Hypothalamus (tissue), 51 donors: Measurements from ENCODE around the gene METTL8.

Experiments
- DNase-seq, 51 donors: peaks; one replicate each; lab custom pipeline; 2025; lab: John Stamatoyannopoulos, UW

The METTL8 gene

DNA sequence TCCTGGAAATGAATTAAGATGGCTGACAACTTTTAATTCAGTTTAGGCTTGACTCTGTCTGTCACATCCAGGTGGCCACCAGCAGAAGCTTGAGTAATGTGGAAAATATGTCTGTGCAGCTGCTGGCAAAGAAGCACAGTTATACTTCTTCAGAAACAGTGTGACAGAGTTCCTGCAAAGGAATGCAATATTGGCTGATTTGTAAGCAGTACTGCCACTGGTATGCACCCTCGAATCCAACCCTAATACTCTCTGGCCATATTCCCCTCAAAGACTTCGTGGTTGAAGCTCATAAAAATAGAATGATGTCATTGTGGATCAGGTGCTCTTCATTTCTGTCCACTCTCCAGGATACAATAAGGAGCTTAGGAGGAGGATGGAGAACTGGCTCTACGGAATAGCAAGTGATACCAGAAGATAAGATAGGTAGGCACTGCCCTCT is 86.2 kb downstream of the METTL8 start:
- DNase-seq: no peak

DNA sequence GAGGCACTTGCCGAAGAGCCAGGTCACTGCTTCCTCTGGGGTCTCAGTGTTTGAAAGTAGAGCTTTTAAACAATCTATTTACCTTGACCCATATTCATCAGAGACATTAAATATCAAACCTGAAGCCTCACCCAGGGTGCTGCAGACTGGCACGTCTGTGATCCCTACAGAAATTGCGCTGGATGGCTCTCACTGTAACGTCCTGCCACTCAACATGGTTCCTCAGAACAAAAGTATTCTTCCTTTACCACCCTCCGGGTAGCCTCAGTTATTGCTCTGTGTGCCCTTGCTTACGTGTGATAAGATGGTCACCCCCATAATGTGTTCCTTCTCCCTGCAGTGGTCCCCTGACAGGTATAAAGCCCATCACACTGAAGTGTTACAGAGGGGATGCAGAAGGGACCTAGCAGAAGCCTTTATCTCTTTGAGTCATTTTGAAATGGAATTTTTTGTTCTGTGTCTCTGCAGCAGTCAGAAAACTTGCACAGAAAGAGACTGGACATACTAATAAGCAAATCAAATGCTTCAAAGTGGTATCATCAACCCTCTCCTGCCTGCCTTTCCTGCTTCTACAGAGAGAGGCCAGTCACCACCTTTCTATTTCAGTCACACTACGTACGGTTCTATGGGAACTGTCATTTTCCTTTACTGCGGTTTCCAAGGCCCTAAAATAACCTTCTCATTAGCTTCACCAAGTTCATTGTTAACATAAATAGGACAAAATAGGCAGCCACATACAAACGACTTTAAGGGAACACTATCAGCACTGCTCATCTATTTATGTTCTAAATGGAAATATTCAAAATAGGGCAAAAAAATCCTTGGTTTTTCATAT is 86.8 kb downstream of the METTL8 start:
- no peak for DNase-seq

DNA sequence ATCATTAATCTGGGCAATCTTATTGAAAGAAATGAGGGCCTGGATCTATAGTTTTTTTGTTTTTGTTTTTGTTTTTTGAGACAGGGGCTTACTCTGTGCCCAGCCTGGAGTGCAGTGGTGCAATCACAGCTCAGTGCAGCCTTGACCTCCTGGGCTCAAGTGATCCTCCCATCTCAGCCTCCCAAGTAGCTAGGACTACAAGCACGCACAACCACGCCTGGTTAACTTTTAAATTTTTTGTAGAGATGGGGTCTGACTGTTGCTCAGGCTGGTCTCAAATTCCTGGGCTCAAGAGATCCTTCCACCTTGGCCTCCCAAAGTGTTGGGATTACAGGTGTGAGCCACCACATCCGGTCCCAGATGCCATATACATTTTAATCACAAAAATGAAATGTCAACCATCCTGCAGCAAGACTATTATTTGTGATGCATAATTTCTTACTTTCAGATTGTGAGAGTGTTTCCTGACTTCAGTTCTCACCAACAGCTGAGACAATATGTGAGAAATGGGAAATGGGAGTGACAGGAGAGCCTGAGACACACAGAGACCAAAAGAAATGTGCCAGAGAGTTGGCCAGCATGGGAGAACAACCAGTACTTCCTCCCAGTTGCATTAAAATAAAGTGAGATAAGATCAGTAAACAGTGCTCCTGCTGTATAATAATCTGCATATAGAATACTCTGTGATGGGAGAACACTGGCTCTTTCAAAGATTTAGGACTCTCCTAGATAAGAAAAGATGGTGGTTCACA is 87.6 kb downstream of the METTL8 start:
- DNase-seq: no peak

- no peak for DNase-seq
Measured at GRCh38 chr2:171344182-171344581, 89.6 kb downstream of the METTL8 start.

- no peak for DNase-seq
Measured at GRCh38 chr2:171342067-171342413, 91.8 kb downstream of the METTL8 start.

- DNase-seq: no peak
Measured at GRCh38 chr2:171341394-171342066, 92.3 kb downstream of the METTL8 start.

GRCh38 chr2:171334946-171335345 is 98.8 kb downstream of the METTL8 start:
- DNase-seq: no peak

DNA sequence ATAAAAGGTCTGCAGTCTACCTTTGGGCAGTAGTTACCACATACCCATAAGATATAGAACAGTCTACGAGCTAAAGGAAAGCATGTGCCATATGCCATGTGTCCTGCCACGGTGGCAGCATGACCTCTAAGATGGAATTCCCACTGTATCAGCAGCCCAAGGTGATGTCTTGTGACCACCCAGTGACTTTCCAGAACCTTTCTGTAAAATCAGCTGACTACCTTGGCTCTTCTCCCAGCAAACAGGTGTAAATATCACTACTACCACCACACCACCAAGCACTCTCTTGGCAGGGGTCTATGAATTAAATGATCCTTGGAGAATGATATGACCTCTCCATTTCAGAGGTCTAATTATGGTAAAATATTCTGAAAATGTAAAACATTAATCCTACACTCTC is 99.6 kb downstream of the METTL8 start:
- no peak for DNase-seq

- DNase-seq: no peak
Measured at GRCh38 chr2:171330155-171330956, 103.4 kb downstream of the METTL8 start.

- DNase-seq: no peak
Measured at GRCh38 chr2:171327043-171327496, 106.7 kb downstream of the METTL8 start.

DNA sequence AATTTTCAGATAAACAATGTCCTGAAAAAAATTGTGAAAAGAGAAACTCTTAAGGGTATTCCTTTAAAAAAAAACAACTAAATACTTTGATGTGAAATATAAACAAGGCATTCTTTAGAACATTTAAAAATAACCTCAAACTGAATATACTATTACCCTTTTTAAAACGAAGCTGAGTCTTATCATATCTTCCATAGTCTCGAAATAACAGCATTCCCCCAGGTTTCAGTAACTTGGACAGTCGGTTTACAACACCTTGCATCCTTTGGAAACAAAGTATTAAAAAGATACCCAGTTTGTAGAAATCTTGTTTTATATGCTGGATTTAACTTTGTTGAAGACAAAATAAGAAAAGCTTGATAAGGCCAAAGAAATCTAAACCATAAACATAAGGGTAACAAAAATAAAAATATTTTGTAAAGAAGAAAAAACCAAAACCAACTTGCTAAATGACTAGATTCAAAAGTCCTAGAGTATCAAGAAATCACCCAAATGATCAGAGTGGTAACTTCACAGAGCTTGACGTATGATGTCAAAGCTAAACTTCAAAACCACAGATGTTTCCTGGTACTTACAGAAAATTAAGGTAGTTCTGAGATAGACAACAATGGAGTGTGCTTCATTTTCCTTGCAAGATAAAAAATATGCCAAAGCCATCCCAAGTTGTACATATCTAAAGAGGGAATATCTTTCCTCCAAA is 107.8 kb downstream of the METTL8 start:
- DNase-seq: no peak

- no peak for DNase-seq
Measured at GRCh38 chr2:171323971-171324528, 109.7 kb downstream of the METTL8 start.

- DNase-seq: no peak
Measured at GRCh38 chr2:171322928-171323327, 110.9 kb downstream of the METTL8 start.

GRCh38 chr2:171320731-171321130 is 113.1 kb downstream of the METTL8 start:
- no peak for DNase-seq

DNA sequence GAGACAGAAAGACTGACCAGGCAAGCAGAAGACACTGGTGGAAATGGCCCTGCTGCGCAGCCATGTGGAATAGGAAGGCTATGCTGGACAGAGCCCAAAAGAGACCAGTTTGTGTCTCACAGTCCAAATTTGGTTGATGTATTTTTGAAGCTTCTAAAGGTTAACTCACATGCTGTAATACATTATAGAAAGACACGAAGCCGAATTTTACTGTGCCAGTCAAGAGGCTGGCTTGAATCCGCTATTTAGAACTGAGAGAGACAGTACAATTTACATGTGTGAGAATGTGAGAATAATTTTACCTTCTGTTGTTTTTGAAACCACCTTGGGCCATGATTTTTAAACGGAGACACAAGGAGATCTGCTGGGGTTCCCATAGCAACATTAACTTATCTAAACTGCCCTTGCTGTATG is 113.6 kb downstream of the METTL8 start:
- DNase-seq: no peak

GRCh38 chr2:171319164-171319810 is 114.5 kb downstream of the METTL8 start:
- peak in 3 of 51 donors; percentile 7 to 68 (median 35) for DNase-seq

- peak in 40 of 51 donors; percentile 2 to 67 (median 36) for DNase-seq
Measured at GRCh38 chr2:171318463-171318934, 115.3 kb downstream of the METTL8 start.

GRCh38 chr2:171317492-171318125 is 116.2 kb downstream of the METTL8 start:
- DNase-seq: peak in 2 of 51 donors; percentile 10 to 46
